Choroid plexus epithelial cell (primary cell): ENCODE measurements around the gene AASDH.

Experiments used
- DNase-seq: peaks from one replicate; pipeline ENCODE4 v3.0.0-alpha.2; 2010; ENCODE audit warnings: low read depth
- H3K4me3 ChIP-seq: 2 replicates; pipeline ENCODE4 v1.5.1; 2011; ENCODE audit warnings: low read depth, mild to moderate bottlenecking, control low read depth, low read length, moderate library complexity
- TF ChIP-seq, protein P1 (sequence below): conservative IDR thresholded peaks from 2 replicates; pipeline ENCODE4 v1.5.1; 2011; ENCODE audit warnings: low read depth, mild to moderate bottlenecking, control low read depth, inconsistent platforms, low read length, moderate library complexity

Gene AASDH

GRCh38 chr4:56293121-56293520, 94.2 kb downstream of the AASDH start:
- TF ChIP-seq, protein P1, sequence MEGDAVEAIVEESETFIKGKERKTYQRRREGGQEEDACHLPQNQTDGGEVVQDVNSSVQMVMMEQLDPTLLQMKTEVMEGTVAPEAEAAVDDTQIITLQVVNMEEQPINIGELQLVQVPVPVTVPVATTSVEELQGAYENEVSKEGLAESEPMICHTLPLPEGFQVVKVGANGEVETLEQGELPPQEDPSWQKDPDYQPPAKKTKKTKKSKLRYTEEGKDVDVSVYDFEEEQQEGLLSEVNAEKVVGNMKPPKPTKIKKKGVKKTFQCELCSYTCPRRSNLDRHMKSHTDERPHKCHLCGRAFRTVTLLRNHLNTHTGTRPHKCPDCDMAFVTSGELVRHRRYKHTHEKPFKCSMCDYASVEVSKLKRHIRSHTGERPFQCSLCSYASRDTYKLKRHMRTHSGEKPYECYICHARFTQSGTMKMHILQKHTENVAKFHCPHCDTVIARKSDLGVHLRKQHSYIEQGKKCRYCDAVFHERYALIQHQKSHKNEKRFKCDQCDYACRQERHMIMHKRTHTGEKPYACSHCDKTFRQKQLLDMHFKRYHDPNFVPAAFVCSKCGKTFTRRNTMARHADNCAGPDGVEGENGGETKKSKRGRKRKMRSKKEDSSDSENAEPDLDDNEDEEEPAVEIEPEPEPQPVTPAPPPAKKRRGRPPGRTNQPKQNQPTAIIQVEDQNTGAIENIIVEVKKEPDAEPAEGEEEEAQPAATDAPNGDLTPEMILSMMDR: no peak
- H3K4me3 ChIP-seq: no peak overlapping the region
- DNase-seq: no peak

- no peak for DNase-seq
Measured at GRCh38 chr4:56289934-56290333, 97.4 kb downstream of the AASDH start.

DNA sequence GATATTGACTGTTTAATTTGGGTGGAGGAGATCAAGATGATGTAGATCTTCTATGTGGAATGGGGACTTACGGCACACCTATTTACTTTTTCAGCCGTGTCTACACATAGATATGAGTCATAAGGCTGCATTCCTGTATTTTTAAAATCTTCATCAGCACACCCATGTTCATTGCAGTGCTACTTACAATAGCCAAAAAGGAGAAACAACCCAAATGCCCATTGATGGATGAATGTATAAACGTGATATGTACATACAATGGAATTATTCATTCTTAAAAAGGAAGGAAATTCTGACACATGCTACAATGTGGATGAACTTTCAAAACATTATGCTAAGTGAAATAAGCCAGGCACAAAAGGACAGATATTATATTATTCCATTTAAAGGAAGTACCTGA, 98.6 kb downstream of the AASDH start:
- no peak overlapping the region for H3K4me3 ChIP-seq
- DNase-seq: no peak
- TF ChIP-seq, protein P1: no peak

More at GRCh38 chr4:56289934-56290333, 97.4 kb downstream of the AASDH start:
- TF ChIP-seq, protein P1: no peak
- no peak overlapping the region for H3K4me3 ChIP-seq
